Activated CD4-positive, alpha-beta T cell treated with anti-CD3 and anti-CD28 coated beads, Interleukin-2, amount 10 ng/mL, durations not matched to agents 7 days and 5 days (primary cell): ENCODE results near the gene CLOCK. TPM values are rescaled to one million over a fixed set of nuclear protein-coding genes. Genes with fewer than 3 reads are reported as not detected.

Source experiments
- CTCF ChIA-PET: fragments of 350-600 bp; sonication (Branson Sonifier 250); formaldehyde crosslinking; loops from one replicate; lab custom pipeline; 2021; ENCODE audit warnings: antibody characterized with exemption; lab: Charles Lee
- POLR2A ChIA-PET: fragments of 350-600 bp; sonication (Branson Sonifier 250); formaldehyde crosslinking; loops from one replicate; lab custom pipeline; 2021; ENCODE audit warnings: antibody characterized with exemption; lab: Charles Lee
- DNase-seq: peaks from one replicate; pipeline ENCODE4 v3.0.0-alpha.2; 2020
- H3K27ac Mint-ChIP-seq: one replicate; pipeline ENCODE4 v1.8.0; 2021; ENCODE audit warnings: mild to moderate bottlenecking, moderate library complexity, mixed read lengths
- H3K27me3 Mint-ChIP-seq: one replicate; pipeline ENCODE4 v1.8.0; 2021; ENCODE audit warnings: mixed read lengths
- H3K36me3 Mint-ChIP-seq: one replicate; pipeline ENCODE4 v1.8.0; 2021; ENCODE audit warnings: low read depth, mixed read lengths
- H3K4me1 Mint-ChIP-seq: one replicate; pipeline ENCODE4 v1.8.0; 2021; ENCODE audit warnings: mixed read lengths
- H3K4me3 Mint-ChIP-seq: one replicate; pipeline ENCODE4 v1.8.0; 2021; ENCODE audit warnings: mild to moderate bottlenecking, moderate library complexity, mixed read lengths
- H3K9me3 Mint-ChIP-seq: one replicate; pipeline ENCODE4 v1.8.0; 2021; ENCODE audit warnings: mixed read lengths
- total RNA-seq, 2 experiments: library from RNA; stranded (reverse); gene quantifications; one replicate each; pipeline ENCODE4 v1.2.3, GENCODE V29; 2021

Gene CLOCK
- total RNA-seq, 2 experiments from 2014 or later = 8.0 to 11.8 TPM

- Mint-ChIP-seq H3K4me1 (peaks cover 15% of the 10 kb centered on the region), H3K27me3 (no peaks in the 10 kb centered on the region), H3K9me3 (no peaks in the 10 kb centered on the region), H3K4me3 (no peak overlapping the region), H3K27ac (no peak overlapping the region), H3K36me3 (peaks cover 34% of the 10 kb centered on the region)
- POLR2A ChIA-PET = no interaction called here
- DNase-seq = peak; percentile 22
- CTCF ChIA-PET = interaction anchor here (0.6 to 1.7 kb wide), 2 partner anchors 10 to 17 kb away, joined by 3 to 4 read pairs; no protein-coding TSS in a partner anchor
Observed at GRCh38 chr4:55435141-55435841, 111.4 kb downstream of the CLOCK start.

GRCh38 chr4:55431710-55432336, 114.9 kb downstream of the CLOCK start:
- no peak overlapping the region for H3K4me3 Mint-ChIP-seq
- no peaks in the 10 kb centered on the region for H3K27me3 Mint-ChIP-seq
- peaks cover 15% of the 10 kb centered on the region for H3K4me1 Mint-ChIP-seq
- ChIA-PET CTCF (no interaction called here), POLR2A (interaction anchor here (0.6 kb wide), 1 partner anchor 44 kb away, joined by 5 read pairs; no protein-coding TSS in a partner anchor)
- H3K27ac Mint-ChIP-seq = no peak overlapping the region
- no peak for DNase-seq
- H3K9me3 Mint-ChIP-seq = no peaks in the 10 kb centered on the region
- peaks cover 30% of the 10 kb centered on the region for H3K36me3 Mint-ChIP-seq

- no peak overlapping the region for H3K27ac Mint-ChIP-seq
- no peaks in the 10 kb centered on the region for H3K9me3 Mint-ChIP-seq
- CTCF ChIA-PET = no interaction called here
- H3K27me3 Mint-ChIP-seq = no peaks in the 10 kb centered on the region
- peaks cover 9% of the 10 kb centered on the region for H3K4me1 Mint-ChIP-seq
- no peak overlapping the region for H3K4me3 Mint-ChIP-seq
- no peak for DNase-seq
- POLR2A ChIA-PET = no interaction called here
- peaks cover 55% of the 10 kb centered on the region for H3K36me3 Mint-ChIP-seq
Observed at GRCh38 chr4:55424791-55425190, 121.9 kb downstream of the CLOCK start.

GRCh38 chr4:55416176-55416575, 130.5 kb downstream of the CLOCK start:
- Mint-ChIP-seq H3K36me3 (peaks cover 32% of the 10 kb centered on the region), H3K4me3 (no peak overlapping the region), H3K4me1 (peaks cover 3% of the 10 kb centered on the region), H3K9me3 (no peaks in the 10 kb centered on the region), H3K27me3 (no peaks in the 10 kb centered on the region), H3K27ac (no peak overlapping the region)
- CTCF ChIA-PET = interaction anchor here (0.9 to 1.2 kb wide), 3 partner anchors 21 to 39 kb away, joined by 3 to 5 read pairs (median 3); partner anchors contain the start of gene TMEM165
- no peak for DNase-seq
- POLR2A ChIA-PET = no interaction called here

- ChIA-PET POLR2A (no interaction called here), CTCF (no interaction called here)
- H3K4me3 Mint-ChIP-seq = no peak overlapping the region
- H3K36me3 Mint-ChIP-seq = peaks cover 18% of the 10 kb centered on the region
- no peak for DNase-seq
- no peaks in the 10 kb centered on the region for H3K9me3 Mint-ChIP-seq
- peaks cover 25% of the 10 kb centered on the region for H3K4me1 Mint-ChIP-seq
- no peak overlapping the region for H3K27ac Mint-ChIP-seq
- no peaks in the 10 kb centered on the region for H3K27me3 Mint-ChIP-seq
Observed at GRCh38 chr4:55411621-55412020, 135.1 kb downstream of the CLOCK start.

GRCh38 chr4:55410431-55410830, 136.3 kb downstream of the CLOCK start:
- no peak for DNase-seq
- Mint-ChIP-seq H3K9me3 (no peaks in the 10 kb centered on the region), H3K4me3 (no peak overlapping the region), H3K27me3 (no peaks in the 10 kb centered on the region), H3K4me1 (peaks cover 32% of the 10 kb centered on the region), H3K36me3 (peaks cover 26% of the 10 kb centered on the region), H3K27ac (no peak overlapping the region)
- ChIA-PET CTCF (interaction anchor here (0.9 to 1.5 kb wide), 2 partner anchors 18 to 23 kb away, joined by 3 to 5 read pairs; no protein-coding TSS in a partner anchor), POLR2A (interaction anchor here (0.7 kb wide), 1 partner anchor 7 kb away, joined by 6 read pairs; no protein-coding TSS in a partner anchor)

GRCh38 chr4:55409468-55410171, 137.1 kb downstream of the CLOCK start:
- no peak overlapping the region for H3K4me3 Mint-ChIP-seq
- no peaks in the 10 kb centered on the region for H3K9me3 Mint-ChIP-seq
- H3K4me1 Mint-ChIP-seq = peaks cover 38% of the 10 kb centered on the region
- peaks cover 33% of the 10 kb centered on the region for H3K36me3 Mint-ChIP-seq
- no peaks in the 10 kb centered on the region for H3K27me3 Mint-ChIP-seq
- ChIA-PET POLR2A (no interaction called here), CTCF (interaction anchor here (0.9 to 1.5 kb wide), 4 partner anchors 16 to 41 kb away, joined by 3 to 5 read pairs (median 4); no protein-coding TSS in a partner anchor)
- no peak for DNase-seq
- peak overlapping the region; percentile 63 for H3K27ac Mint-ChIP-seq

- Mint-ChIP-seq H3K27ac (no peak overlapping the region), H3K36me3 (peaks cover 44% of the 10 kb centered on the region), H3K9me3 (no peaks in the 10 kb centered on the region), H3K4me3 (no peak overlapping the region), H3K27me3 (no peaks in the 10 kb centered on the region), H3K4me1 (peaks cover 48% of the 10 kb centered on the region)
- CTCF ChIA-PET = interaction anchor here (0.6 kb wide), 1 partner anchor 12 kb away, joined by 3 read pairs; the partner anchor contains the start of gene TMEM165
- POLR2A ChIA-PET = no interaction called here
- no peak for DNase-seq
Observed at GRCh38 chr4:55407764-55408163, 138.9 kb downstream of the CLOCK start.

GRCh38 chr4:55407119-55407518, 139.6 kb downstream of the CLOCK start:
- Mint-ChIP-seq H3K4me3 (no peak overlapping the region), H3K4me1 (peaks cover 48% of the 10 kb centered on the region), H3K36me3 (peaks cover 44% of the 10 kb centered on the region), H3K27me3 (no peaks in the 10 kb centered on the region), H3K9me3 (no peaks in the 10 kb centered on the region), H3K27ac (no peak overlapping the region)
- POLR2A ChIA-PET = no interaction called here
- DNase-seq = no peak
- CTCF ChIA-PET = interaction anchor here (0.6 kb wide), 1 partner anchor 12 kb away, joined by 3 read pairs; the partner anchor contains the start of gene TMEM165

GRCh38 chr4:55406545-55406944, 140.2 kb downstream of the CLOCK start:
- no peak for DNase-seq
- H3K36me3 Mint-ChIP-seq = peaks cover 40% of the 10 kb centered on the region
- CTCF ChIA-PET = no interaction called here
- H3K27me3 Mint-ChIP-seq = no peaks in the 10 kb centered on the region
- POLR2A ChIA-PET = no interaction called here
- no peak overlapping the region for H3K27ac Mint-ChIP-seq
- no peak overlapping the region for H3K4me3 Mint-ChIP-seq
- H3K4me1 Mint-ChIP-seq = peaks cover 45% of the 10 kb centered on the region
- H3K9me3 Mint-ChIP-seq = no peaks in the 10 kb centered on the region

GRCh38 chr4:55405073-55405472, 141.6 kb downstream of the CLOCK start:
- Mint-ChIP-seq H3K36me3 (peaks cover 47% of the 10 kb centered on the region), H3K4me1 (peaks cover 47% of the 10 kb centered on the region), H3K27ac (no peak overlapping the region)

GRCh38 chr4:55399581-55399980, 147.1 kb downstream of the CLOCK start:
- Mint-ChIP-seq H3K27ac (no peak overlapping the region), H3K4me1 (peaks cover 54% of the 10 kb centered on the region), H3K9me3 (no peaks in the 10 kb centered on the region), H3K27me3 (no peaks in the 10 kb centered on the region), H3K4me3 (no peak overlapping the region), H3K36me3 (peaks cover 47% of the 10 kb centered on the region)
- CTCF ChIA-PET = interaction anchor here (1.3 to 1.7 kb wide), 3 partner anchors 16 to 549 kb away, joined by 3 to 4 read pairs (median 3); partner anchors contain the start of gene CEP135
- DNase-seq = no peak
- POLR2A ChIA-PET = interaction anchor here (0.6 kb wide), 1 partner anchor 146 kb away, joined by 3 read pairs; no protein-coding TSS in a partner anchor

More at GRCh38 chr4:55405073-55405472, 141.6 kb downstream of the CLOCK start:
- Mint-ChIP-seq H3K4me3 (no peak overlapping the region), H3K27me3 (no peaks in the 10 kb centered on the region), H3K9me3 (no peaks in the 10 kb centered on the region)
- ChIA-PET POLR2A (no interaction called here), CTCF (no interaction called here)
- no peak for DNase-seq
